ENCODE data around the gene MIB2. TPM values are rescaled to one million over a fixed set of nuclear protein-coding genes. Genes with fewer than 3 reads are reported as not detected.

The MIB2 gene
- polyA plus RNA-seq, 3 donors = 5.4 to 65.7 (median 5.6) TPM

- no peaks in the 10 kb centered on the region for H3K4me1 Mint-ChIP-seq
- H3K4me1 ChIP-seq (ENCODE audit: control insufficient read depth in 1 of 2, insufficient read depth in 2 of 2, low read length in 2 of 2) = no peaks in the 10 kb centered on the region
- no peak for TF ChIP-seq CTCF (IDR thresholded peaks at IDR 0.05)
These were observed 8.5 kb downstream of the MIB2 start for GRCh38 chr1:1623631-1624442.

GRCh38 chr1:1624443-1625403, 9.4 kb downstream of the MIB2 start:
- Histone ChIP-seq H3K4me3 (replicated peaks in 1 of 3; ENCODE audit: low read depth in 2 of 3, low read length in 3 of 3) (no peak overlapping the region), H3K9me3 (replicated peaks in 1 of 2; ENCODE audit: control insufficient read depth in 1 of 2, insufficient read depth in 1 of 2, low read length in 2 of 2) (no peaks in the 10 kb centered on the region), H3K27me3 (ENCODE audit: control insufficient read depth in 2 of 2, insufficient read depth in 2 of 2, low read length in 2 of 2) (peaks cover 0 to 13% of the 10 kb centered on the region in 2 donors), H3K36me3 (replicated peaks in 1 of 2; ENCODE audit: control insufficient read depth in 1 of 2, insufficient read depth in 2 of 2, low read length in 2 of 2) (no peaks in the 10 kb centered on the region), H3K9ac (ENCODE audit: insufficient read depth, low read length, poor library complexity, severe bottlenecking) (no peak overlapping the region), H3K79me2 (ENCODE audit: insufficient read depth, low read length) (no peaks in the 10 kb centered on the region), H3K4me2 (replicated peaks; ENCODE audit: extremely low read depth, low read length, poor library complexity, severe bottlenecking) (no peak overlapping the region), H4K20me1 (ENCODE audit: insufficient read depth, low read length) (no peaks in the 10 kb centered on the region), H3K27ac (ENCODE audit: low read depth in 1 of 2, low read length in 2 of 2) (no peak overlapping the region), H2AFZ (ENCODE audit: insufficient read depth, low read depth, low read length, poor library complexity, severe bottlenecking) (no peak overlapping the region), H3K4me1 (ENCODE audit: control insufficient read depth in 1 of 2, insufficient read depth in 2 of 2, low read length in 2 of 2) (no peaks in the 10 kb centered on the region)
- TF ChIP-seq CTCF (IDR thresholded peaks at IDR 0.05) = no peak
- intact Hi-C loops (cut with micrococcal nuclease) = no loop called here
- Mint-ChIP-seq H3K36me3 (peaks cover 4 to 10% of the 10 kb centered on the region in 2 donors), H3K27me3 (ENCODE audit: low read depth in 3 of 3) (peaks cover 6 to 16% (median 9%) of the 10 kb centered on the region in 3 donors), H3K4me1 (no peaks in the 10 kb centered on the region), H3K4me3 (no peak overlapping the region), H3K27ac (no peak overlapping the region), H3K9me3 (peaks cover 0 to 2% (median 0%) of the 10 kb centered on the region in 7 donors)
- WGBS (ENCODE audit: insufficient coverage) = 88% methylated on average over 38 of the region's 38 CpGs
- DNase-seq = no peak

More at GRCh38 chr1:1623631-1624442, 8.5 kb downstream of the MIB2 start:
- H3K27ac ChIP-seq (ENCODE audit: low read depth in 1 of 2, low read length in 2 of 2) = no peak overlapping the region
- no peak overlapping the region for H3K4me3 ChIP-seq (replicated peaks in 1 of 3; ENCODE audit: low read depth in 2 of 3, low read length in 3 of 3)
- Mint-ChIP-seq H3K9me3 (peaks cover 0 to 2% (median 0%) of the 10 kb centered on the region in 7 donors), H3K4me3 (no peak overlapping the region), H3K27me3 (ENCODE audit: low read depth in 3 of 3) (peaks cover 4 to 8% (median 6%) of the 10 kb centered on the region in 3 donors), H3K36me3 (peaks cover 4 to 12% of the 10 kb centered on the region in 2 donors), H3K27ac (no peak overlapping the region)
- peaks cover 0 to 9% of the 10 kb centered on the region in 2 donors for H3K27me3 ChIP-seq (ENCODE audit: control insufficient read depth in 2 of 2, insufficient read depth in 2 of 2, low read length in 2 of 2)
- intact Hi-C loops (cut with micrococcal nuclease) = no loop called here
- no peaks in the 10 kb centered on the region for H4K20me1 ChIP-seq (ENCODE audit: insufficient read depth, low read length)
- no peaks in the 10 kb centered on the region for H3K36me3 ChIP-seq (replicated peaks in 1 of 2; ENCODE audit: control insufficient read depth in 1 of 2, insufficient read depth in 2 of 2, low read length in 2 of 2)
- WGBS (ENCODE audit: insufficient coverage) = 95% methylated on average over 42 of the region's 51 CpGs
- DNase-seq = no peak
- no peaks in the 10 kb centered on the region for H3K9me3 ChIP-seq (replicated peaks in 1 of 2; ENCODE audit: control insufficient read depth in 1 of 2, insufficient read depth in 1 of 2, low read length in 2 of 2)
- no peak overlapping the region for H3K4me2 ChIP-seq (replicated peaks; ENCODE audit: extremely low read depth, low read length, poor library complexity, severe bottlenecking)
- no peaks in the 10 kb centered on the region for H3K79me2 ChIP-seq (ENCODE audit: insufficient read depth, low read length)
- H2AFZ ChIP-seq (ENCODE audit: insufficient read depth, low read depth, low read length, poor library complexity, severe bottlenecking) = no peak overlapping the region
- H3K9ac ChIP-seq (ENCODE audit: insufficient read depth, low read length, poor library complexity, severe bottlenecking) = no peak overlapping the region
